Right lobe of liver (tissue), 6 donors: ENCODE measurements around the gene SSH2. TPM values are rescaled to one million over a fixed set of nuclear protein-coding genes. Genes with fewer than 3 reads are reported as not detected.

ENCODE experiments used
- ATAC-seq, 4 donors: fragments of 200-7000 bp; cut with Tn5 transposase; one replicate each; pipeline ENCODE4 v1.9.1; 2020; ENCODE audit warnings: mild to moderate bottlenecking in 4 of 4, moderate library complexity in 4 of 4
- DNase-seq, 3 donors: peaks; one replicate each; pipeline ENCODE4 v3.0.0-alpha.2; 2020
- H3K27ac ChIP-seq, 3 donors: fragments of 200-600 bp; one replicate each; pipeline ENCODE4 v1.8.0; 2022
- H3K27me3 ChIP-seq, 2 donors: fragments of 200-600 bp; one replicate each; pipeline ENCODE4 v1.8.0; 2022
- H3K36me3 ChIP-seq, 4 donors: fragments of 200-600 bp; sonication (generic) in 1 of 4; one replicate each; pipeline versions ENCODE4 v1.5.1 to v1.8.0; 2017 to 2022; ENCODE audit warnings: control low read depth in 1 of 4
- H3K4me1 ChIP-seq, 4 donors: fragments of 200-600 bp; sonication (generic) in 1 of 4; one replicate each; pipeline versions ENCODE4 v1.5.1 to v1.8.0; 2017 to 2022; ENCODE audit warnings: control low read depth in 1 of 4
- H3K4me3 ChIP-seq, 3 donors: fragments of 200-600 bp; one replicate each; pipeline ENCODE4 v1.8.0; 2022
- H3K9me3 ChIP-seq, 4 donors: fragments of 200-600 bp; sonication (generic) in 1 of 4; one replicate each; pipeline versions ENCODE4 v1.5.1 to v1.8.0; 2017 to 2022; ENCODE audit warnings: control low read depth in 1 of 4
- CTCF ChIP-seq, 4 donors: fragments of 200-600 bp in 3 of 4; fragments of 450-650 bp in 1 of 4; IDR thresholded peaks; one replicate each; pipeline versions ENCODE4 v1.5.1 to v1.8.0; 2016 to 2022; ENCODE audit warnings: antibody characterized with exemption in 4 of 4, mild to moderate bottlenecking in 2 of 4
- POLR2A ChIP-seq: fragments of 450-650 bp; IDR thresholded peaks from one replicate; pipeline ENCODE4 v1.6.1; 2017; ENCODE audit warnings: antibody characterized with exemption, mild to moderate bottlenecking
- WGBS: methylation state at CpG from one replicate; pipeline ENCODE4 v1.1.6; 2018; ENCODE audit warnings: low coverage, low lambda C conversion rate; ENCODE audit not compliant: insufficient coverage; ENCODE audit errors: missing lambda C conversion rate; 5-methylcytosine and 5-hydroxymethylcytosine counted together
- intact Hi-C, 2 donors: fragments of 100-400 bp; cut with DNase I; formaldehyde crosslinking; loops; one replicate each; pipeline versions ENCODE4 v1.11.2 to v1.14.1; 2022
- total RNA-seq, 6 experiments: library from RNA; depleted of rRNA in 2 of 6; stranded (reverse); fragments of >200 nt in 2 of 6; fragmentation: NEBNext Ultra II Directional in 3 of 6; extraction: Animal tissue kit (Norgen Biotek cat#: 25700) in 3 of 6; gene quantifications; one replicate each; pipeline versions ENCODE4 v1.1.0 to v1.2.4, GENCODE V29; 2016 to 2023
- donor health status: DM: no; HTN: yes; CAD: no.
- donor health status: DM: no; HTN: no; CAD: no.
- donor health status: DM: no; HTN: no; CAD: no.
- donor health status: DM: no; HTN: yes; CAD: no.
- donor health status: DM: no; HTN: yes; CAD: no.

SSH2 gene
- total RNA-seq, 6 experiments from 2014 or later, result 8.0 to 12.7 (median 10.5) TPM

GRCh38 chr17:29826114-29826692 lies 103.8 kb downstream of the SSH2 start:
- TF ChIP-seq CTCF (IDR thresholded peaks at IDR 0.05), result no peak
- no peak for TF ChIP-seq POLR2A
- no peak for DNase-seq
- H3K4me1 ChIP-seq, result peaks cover 0 to 9% (median 0%) of the 10 kb centered on the region in 4 donors
- H3K27ac ChIP-seq, result peak overlapping the region in 2 of 3 donors; percentile 21 to 38
- ATAC-seq, result no peak
- H3K9me3 ChIP-seq, result no peaks in the 10 kb centered on the region
- H3K27me3 ChIP-seq, result no peaks in the 10 kb centered on the region
- intact Hi-C loops, result no loop called here
- WGBS, result 76% methylated on average over 2 of the region's 2 CpGs
- H3K4me3 ChIP-seq, result no peak overlapping the region
- H3K36me3 ChIP-seq, result no peaks in the 10 kb centered on the region

GRCh38 chr17:29825604-29826003 lies 104.4 kb downstream of the SSH2 start:
- intact Hi-C loops, result no loop called here
- no peaks in the 10 kb centered on the region for H3K27me3 ChIP-seq
- peaks cover 0 to 9% (median 0%) of the 10 kb centered on the region in 4 donors for H3K4me1 ChIP-seq
- H3K4me3 ChIP-seq, result no peak overlapping the region
- no peaks in the 10 kb centered on the region for H3K9me3 ChIP-seq
- no peaks in the 10 kb centered on the region for H3K36me3 ChIP-seq
- WGBS, result 45% methylated on average over 3 of the region's 3 CpGs
- peak overlapping the region in 2 of 3 donors; percentile 21 to 38 for H3K27ac ChIP-seq
- DNase-seq (no peak), ATAC-seq (peak; percentile 96 to 98 (median 97))
- TF ChIP-seq CTCF (IDR thresholded peaks at IDR 0.05), result no peak
- TF ChIP-seq POLR2A, result peak; percentile 35

- ATAC-seq, result no peak
- H3K9me3 ChIP-seq, result no peaks in the 10 kb centered on the region
- no peaks in the 10 kb centered on the region for H3K36me3 ChIP-seq
- WGBS, result 89% methylated on average over 1 of the region's 1 CpG
- no peak overlapping the region for H3K4me3 ChIP-seq
- no peak for DNase-seq
- intact Hi-C loops, result no loop called here
- TF ChIP-seq CTCF (IDR thresholded peaks at IDR 0.05), result no peak
- TF ChIP-seq POLR2A, result no peak
- H3K27me3 ChIP-seq, result no peaks in the 10 kb centered on the region
- no peak overlapping the region for H3K27ac ChIP-seq
- peaks cover 0 to 9% (median 0%) of the 10 kb centered on the region in 4 donors for H3K4me1 ChIP-seq
These were observed 108.1 kb downstream of the SSH2 start for GRCh38 chr17:29821897-29822296.

GRCh38 chr17:29820425-29820824 lies 109.6 kb downstream of the SSH2 start:
- Histone ChIP-seq H3K9me3 (no peaks in the 10 kb centered on the region), H3K36me3 (no peaks in the 10 kb centered on the region), H3K27ac (no peak overlapping the region), H3K4me1 (peaks cover 0 to 4% (median 0%) of the 10 kb centered on the region in 4 donors), H3K4me3 (no peak overlapping the region), H3K27me3 (no peaks in the 10 kb centered on the region)
- DNase-seq (no peak), ATAC-seq (no peak)
- 69% methylated on average over 1 of the region's 1 CpG for WGBS
- TF ChIP-seq CTCF (IDR thresholded peaks at IDR 0.05) (no peak), POLR2A (no peak)
- intact Hi-C loops, result no loop called here
